Measurements from ENCODE around the gene GRPR.

GRPR gene

DNA sequence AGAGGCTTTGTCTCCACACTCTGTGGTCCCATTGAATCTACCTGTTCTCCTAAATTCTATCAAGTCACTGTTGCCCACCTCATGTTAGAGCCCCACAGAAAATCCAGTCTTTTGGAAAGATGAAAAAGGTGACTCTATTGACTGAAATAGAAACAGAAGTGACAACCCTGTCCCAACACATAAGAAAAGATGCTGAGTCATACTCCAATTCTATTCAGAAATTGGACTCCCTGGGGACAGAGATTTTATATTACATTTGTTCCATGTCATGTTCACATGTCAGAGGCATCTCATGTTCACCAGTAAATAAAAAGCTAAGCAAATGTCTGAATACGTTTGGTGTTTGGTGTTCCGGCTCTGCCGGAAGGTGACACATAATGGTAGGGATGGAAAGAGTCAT, 2.9 kb upstream of the GRPR start:
- no peaks in the 10 kb centered on the region for H4K20me1 ChIP-seq (ENCODE audit: insufficient read depth, low read length)
- H3K9me3 ChIP-seq (ENCODE audit: insufficient read depth, low read length, severe bottlenecking): no peaks in the 10 kb centered on the region
- no peak overlapping the region for H3K4me2 ChIP-seq (ENCODE audit: insufficient read depth, low read length)
- ATAC-seq (ENCODE audit: insufficient read depth, low read depth): no peak
- TF ChIP-seq, protein P1, sequence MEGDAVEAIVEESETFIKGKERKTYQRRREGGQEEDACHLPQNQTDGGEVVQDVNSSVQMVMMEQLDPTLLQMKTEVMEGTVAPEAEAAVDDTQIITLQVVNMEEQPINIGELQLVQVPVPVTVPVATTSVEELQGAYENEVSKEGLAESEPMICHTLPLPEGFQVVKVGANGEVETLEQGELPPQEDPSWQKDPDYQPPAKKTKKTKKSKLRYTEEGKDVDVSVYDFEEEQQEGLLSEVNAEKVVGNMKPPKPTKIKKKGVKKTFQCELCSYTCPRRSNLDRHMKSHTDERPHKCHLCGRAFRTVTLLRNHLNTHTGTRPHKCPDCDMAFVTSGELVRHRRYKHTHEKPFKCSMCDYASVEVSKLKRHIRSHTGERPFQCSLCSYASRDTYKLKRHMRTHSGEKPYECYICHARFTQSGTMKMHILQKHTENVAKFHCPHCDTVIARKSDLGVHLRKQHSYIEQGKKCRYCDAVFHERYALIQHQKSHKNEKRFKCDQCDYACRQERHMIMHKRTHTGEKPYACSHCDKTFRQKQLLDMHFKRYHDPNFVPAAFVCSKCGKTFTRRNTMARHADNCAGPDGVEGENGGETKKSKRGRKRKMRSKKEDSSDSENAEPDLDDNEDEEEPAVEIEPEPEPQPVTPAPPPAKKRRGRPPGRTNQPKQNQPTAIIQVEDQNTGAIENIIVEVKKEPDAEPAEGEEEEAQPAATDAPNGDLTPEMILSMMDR (IDR thresholded peaks at IDR 0.05; ENCODE audit: borderline replicate concordance, extremely low read depth, low read length, poor library complexity, severe bottlenecking): no peak
- TF ChIP-seq EZH2 (IDR thresholded peaks at IDR 0.05; ENCODE audit: borderline replicate concordance, low read depth, low read length, severe bottlenecking): no peak
- no peaks in the 10 kb centered on the region for H3K36me3 ChIP-seq (ENCODE audit: insufficient read depth, low read length)
- H3K27me3 ChIP-seq (ENCODE audit: insufficient read depth, low read length, poor library complexity): no peaks in the 10 kb centered on the region
- H3K9ac ChIP-seq (ENCODE audit: low read depth, low read length): no peak overlapping the region
- no peaks in the 10 kb centered on the region for H3K4me1 ChIP-seq (ENCODE audit: insufficient read depth, low read length)
- H3K79me2 ChIP-seq (ENCODE audit: insufficient read depth, low read length): no peaks in the 10 kb centered on the region
- no peak overlapping the region for H2AFZ ChIP-seq (ENCODE audit: low read depth, low read length)
- no peak overlapping the region for H3K4me3 ChIP-seq (ENCODE audit: low read depth in 1 of 2, low read length in 2 of 2)
- no peak overlapping the region for H3K27ac ChIP-seq (ENCODE audit: low read length)
- no peak for DNase-seq

DNA sequence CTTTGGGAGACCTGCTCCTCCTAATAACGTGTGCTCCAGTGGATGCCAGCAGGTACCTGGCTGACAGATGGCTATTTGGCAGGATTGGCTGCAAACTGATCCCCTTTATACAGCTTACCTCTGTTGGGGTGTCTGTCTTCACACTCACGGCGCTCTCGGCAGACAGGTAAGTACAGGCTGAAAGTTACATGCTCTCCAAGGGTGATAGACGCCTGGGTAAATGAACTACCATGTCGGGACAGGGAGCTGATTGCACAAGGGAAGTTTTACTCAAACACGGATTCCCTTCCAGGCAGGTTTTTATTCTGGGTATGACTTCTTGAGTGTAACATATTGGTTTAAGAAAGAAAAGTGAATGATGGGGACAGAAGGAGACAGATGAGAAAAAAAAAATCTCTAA, 836 bp downstream of the GRPR start:
- DNase-seq (no peak), ATAC-seq (ENCODE audit: insufficient read depth, low read depth) (no peak)
- H3K9me3 ChIP-seq (ENCODE audit: insufficient read depth, low read length, severe bottlenecking): no peaks in the 10 kb centered on the region
- no peaks in the 10 kb centered on the region for H3K4me1 ChIP-seq (ENCODE audit: insufficient read depth, low read length)
- no peaks in the 10 kb centered on the region for H4K20me1 ChIP-seq (ENCODE audit: insufficient read depth, low read length)
- no peak overlapping the region for H3K9ac ChIP-seq (ENCODE audit: low read depth, low read length)
- no peak overlapping the region for H2AFZ ChIP-seq (ENCODE audit: low read depth, low read length)
- no peaks in the 10 kb centered on the region for H3K27me3 ChIP-seq (ENCODE audit: insufficient read depth, low read length, poor library complexity)
- H3K4me2 ChIP-seq (ENCODE audit: insufficient read depth, low read length): no peak overlapping the region
- no peaks in the 10 kb centered on the region for H3K79me2 ChIP-seq (ENCODE audit: insufficient read depth, low read length)
- TF ChIP-seq, protein P1 (IDR thresholded peaks at IDR 0.05; ENCODE audit: borderline replicate concordance, extremely low read depth, low read length, poor library complexity, severe bottlenecking): no peak
- TF ChIP-seq EZH2 (IDR thresholded peaks at IDR 0.05; ENCODE audit: borderline replicate concordance, low read depth, low read length, severe bottlenecking): no peak
- H3K27ac ChIP-seq (ENCODE audit: low read length): no peak overlapping the region
- no peak overlapping the region for H3K4me3 ChIP-seq (ENCODE audit: low read depth in 1 of 2, low read length in 2 of 2)
- H3K36me3 ChIP-seq (ENCODE audit: insufficient read depth, low read length): no peaks in the 10 kb centered on the region

DNA sequence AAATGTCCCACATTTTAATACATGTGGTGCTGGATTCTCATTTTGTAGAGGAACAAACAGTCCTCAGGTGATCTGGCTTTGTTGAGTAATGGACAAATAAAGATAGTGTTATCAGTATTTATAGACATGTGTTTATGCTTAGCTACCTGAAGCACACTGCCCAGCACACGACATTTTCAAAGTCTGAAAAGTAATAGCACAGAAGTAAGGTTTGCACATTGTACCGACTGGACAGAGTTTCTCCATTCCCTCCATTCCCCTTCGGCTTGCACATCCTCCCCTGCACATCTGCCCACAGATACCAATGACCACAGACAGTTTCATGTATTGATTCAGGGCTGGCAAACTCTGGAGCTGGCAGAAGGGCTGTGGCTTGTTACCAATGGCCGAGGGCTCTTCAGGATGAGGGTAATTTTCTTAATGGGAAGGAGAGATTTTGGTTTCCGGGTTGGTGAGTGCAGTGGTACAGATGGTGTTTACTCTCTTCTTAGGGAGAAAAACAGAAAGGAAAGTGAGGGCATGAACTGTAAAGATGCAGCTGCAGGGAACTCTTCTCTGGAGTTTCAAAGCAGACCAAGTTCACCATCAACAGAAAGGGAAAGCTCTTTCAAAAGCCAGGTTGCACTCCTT, 2.3 kb downstream of the GRPR start:
- TF ChIP-seq EZH2 (IDR thresholded peaks at IDR 0.05; ENCODE audit: borderline replicate concordance, low read depth, low read length, severe bottlenecking): no peak
- TF ChIP-seq, protein P1 (IDR thresholded peaks at IDR 0.05; ENCODE audit: borderline replicate concordance, extremely low read depth, low read length, poor library complexity, severe bottlenecking): no peak
- H3K4me2 ChIP-seq (ENCODE audit: insufficient read depth, low read length): no peak overlapping the region
- no peaks in the 10 kb centered on the region for H3K79me2 ChIP-seq (ENCODE audit: insufficient read depth, low read length)

More for the DNA sequence above, 2.3 kb downstream of the GRPR start:
- Histone ChIP-seq H3K4me1 (ENCODE audit: insufficient read depth, low read length) (no peaks in the 10 kb centered on the region), H3K27me3 (ENCODE audit: insufficient read depth, low read length, poor library complexity) (no peaks in the 10 kb centered on the region), H3K36me3 (ENCODE audit: insufficient read depth, low read length) (no peaks in the 10 kb centered on the region), H2AFZ (ENCODE audit: low read depth, low read length) (no peak overlapping the region), H3K9me3 (ENCODE audit: insufficient read depth, low read length, severe bottlenecking) (no peaks in the 10 kb centered on the region), H3K27ac (ENCODE audit: low read length) (no peak overlapping the region), H3K9ac (ENCODE audit: low read depth, low read length) (no peak overlapping the region), H4K20me1 (ENCODE audit: insufficient read depth, low read length) (no peaks in the 10 kb centered on the region), H3K4me3 (ENCODE audit: low read depth in 1 of 2, low read length in 2 of 2) (no peak overlapping the region)
- ATAC-seq (ENCODE audit: insufficient read depth, low read depth): no peak
- no peak for DNase-seq
